BE2C (cell line): ENCODE results near the gene PARP14.
"Not testable (repeated sequence)": the region's sequence is repeated elsewhere in the genome, so short reads cannot be mapped to it uniquely, and the experiment has no call there.

Experiments
- DNase-seq: peaks from one replicate; pipeline ENCODE4 v3.0.0-alpha.2; 2020
- H3K27me3 ChIP-seq: fragments of 250-450 bp; sonication (Bioruptor Pico); 2 replicates; pipeline ENCODE4 v1.5.1; 2020; ENCODE audit warnings: mild to moderate bottlenecking
- H3K36me3 ChIP-seq: fragments of 250-450 bp; sonication (Bioruptor Pico); 2 replicates; pipeline ENCODE4 v1.5.1; 2020; ENCODE audit warnings: mild to moderate bottlenecking
- H3K4me1 ChIP-seq: fragments of 250-450 bp; sonication (Bioruptor Pico); 2 replicates; pipeline ENCODE4 v1.5.1; 2020
- H3K4me3 ChIP-seq: 2 replicates; pipeline ENCODE4 v1.5.1; 2011; ENCODE audit warnings: low read depth, low read length
- H3K9me3 ChIP-seq: fragments of 250-450 bp; sonication (Bioruptor Pico); 2 replicates; pipeline ENCODE4 v1.5.1; 2020
- CTCF ChIP-seq: IDR thresholded peaks from 2 replicates; pipeline ENCODE4 v1.5.1; 2012; ENCODE audit warnings: mild to moderate bottlenecking, low read depth, low read length

The PARP14 gene

GRCh38 chr3:122646146-122646988 is 34.3 kb upstream of the PARP14 start:
- no peaks in the 10 kb centered on the region; the same call in 1 of the 2 replicates for H3K27me3 ChIP-seq
- H3K9me3 ChIP-seq, result peaks cover 4% of the 10 kb centered on the region; the same call in 1 of the 2 replicates
- no peaks in the 10 kb centered on the region for H3K4me1 ChIP-seq
- H3K4me3 ChIP-seq, result no peak overlapping the region
- TF ChIP-seq CTCF, result no peak
- no peak for DNase-seq
- no peaks in the 10 kb centered on the region for H3K36me3 ChIP-seq

- H3K4me3 ChIP-seq, H3K9me3 ChIP-seq, DNase-seq, H3K27me3 ChIP-seq, H3K4me1 ChIP-seq, H3K36me3 ChIP-seq: not testable (repeated sequence)
Measured at GRCh38 chr3:122651233-122651907, 29.3 kb upstream of the PARP14 start.

GRCh38 chr3:122651962-122652361 is 28.7 kb upstream of the PARP14 start:
- not testable (repeated sequence) for H3K4me3 ChIP-seq, H3K4me1 ChIP-seq, DNase-seq, H3K27me3 ChIP-seq, H3K9me3 ChIP-seq, H3K36me3 ChIP-seq

GRCh38 chr3:122658336-122658735 is 22.3 kb upstream of the PARP14 start:
- H3K9me3 ChIP-seq, H3K4me1 ChIP-seq, H3K36me3 ChIP-seq, H3K27me3 ChIP-seq, H3K4me3 ChIP-seq, DNase-seq: not testable (repeated sequence)

- DNase-seq, result no peak
- H3K4me3 ChIP-seq, result no peak overlapping the region
- peaks cover 5% of the 10 kb centered on the region; the same call in 1 of the 2 replicates for H3K27me3 ChIP-seq
- H3K9me3 ChIP-seq, result no peaks in the 10 kb centered on the region
- H3K4me1 ChIP-seq, result peaks cover 4% of the 10 kb centered on the region
- TF ChIP-seq CTCF, result no peak
- no peaks in the 10 kb centered on the region for H3K36me3 ChIP-seq
Measured at GRCh38 chr3:122660297-122660974, 20.2 kb upstream of the PARP14 start.

- TF ChIP-seq CTCF, result no peak
- Histone ChIP-seq H3K9me3 (no peaks in the 10 kb centered on the region), H3K36me3 (no peaks in the 10 kb centered on the region), H3K4me3 (no peak overlapping the region), H3K4me1 (peaks cover 10% of the 10 kb centered on the region), H3K27me3 (peaks cover 5% of the 10 kb centered on the region; the same call in 1 of the 2 replicates)
- DNase-seq, result no peak
Measured at GRCh38 chr3:122661633-122662032, 19.0 kb upstream of the PARP14 start.

GRCh38 chr3:122662505-122662904 is 18.1 kb upstream of the PARP14 start:
- Histone ChIP-seq H3K9me3 (no peaks in the 10 kb centered on the region), H3K27me3 (peaks cover 5% of the 10 kb centered on the region; the same call in 1 of the 2 replicates), H3K36me3 (no peaks in the 10 kb centered on the region), H3K4me1 (peaks cover 10% of the 10 kb centered on the region), H3K4me3 (no peak overlapping the region)
- no peak for TF ChIP-seq CTCF
- no peak for DNase-seq
